ENCODE results near the gene FTMT. TPM values are rescaled to one million over a fixed set of nuclear protein-coding genes. Genes with fewer than 3 reads are reported as not detected.

Gene FTMT
- total and polyA plus RNA-seq, 2 of the 13 experiments (the other 11 are each of a cell fraction or from before 2014, with no cell fraction given): not detected

DNA sequence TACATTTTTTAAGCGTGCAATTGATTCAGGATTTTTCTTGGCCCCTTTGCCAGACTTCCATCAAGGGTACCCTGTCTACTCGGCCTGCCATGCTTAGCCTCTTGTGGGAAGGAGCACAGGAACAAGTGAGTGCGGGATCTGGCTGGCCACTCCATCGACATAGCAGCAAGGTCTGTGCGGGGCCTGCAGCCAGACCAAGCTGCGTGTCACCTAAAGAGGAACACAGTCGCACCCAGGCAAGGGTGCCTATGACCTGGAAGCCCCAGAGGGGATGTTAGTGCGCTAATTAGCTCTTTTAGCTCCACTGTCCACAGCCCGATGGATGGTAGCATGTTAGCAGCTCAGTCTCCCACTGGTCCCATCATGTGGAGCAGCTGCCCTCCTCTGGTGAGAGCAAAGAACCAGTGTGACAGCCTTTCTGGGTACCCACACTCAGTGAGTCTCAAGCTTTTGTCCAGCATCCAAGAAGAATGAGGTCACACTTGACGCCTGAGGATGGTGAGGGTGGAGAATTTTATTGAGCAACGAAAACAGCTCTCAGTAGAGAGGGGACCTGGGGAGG lies 38.7 kb downstream of the FTMT start:
- in situ Hi-C loops (cut with HindIII; ENCODE audit: extremely low pct_ligation_motif_present, low pct_unique_long_range_greater_than_20kb) (no loop called here), intact Hi-C loops (cut with micrococcal nuclease; ENCODE audit: unreplicated experiment) (no loop called here)
- no peak overlapping the region for H3K4me2 ChIP-seq (ENCODE audit: low read depth, low read length)
- ChIA-PET POLR2A (no interaction called here), CTCF (ENCODE audit: low intra/inter-chr PET ratio, low total read pairs) (no interaction called here)
- H3K27me3 ChIP-seq (ENCODE audit: control insufficient read depth in 1 of 2, insufficient read depth in 2 of 2, low read length in 2 of 2): no peaks in the 10 kb centered on the region
- WGBS (ENCODE audit: low lambda C conversion rate): 12% methylated on average over 9 of the region's 11 CpGs
- no TSS peak for BruUV-seq (replicated peaks)
- no peak for DNase-seq (ENCODE audit: low spot score)
- no peaks in the 10 kb centered on the region for H3K4me1 ChIP-seq (ENCODE audit: insufficient read depth, low read length)
- no peak overlapping the region for H3K27ac ChIP-seq (ENCODE audit: extremely low read length, insufficient read depth, low read length)
- no peaks in the 10 kb centered on the region for H4K20me1 ChIP-seq (ENCODE audit: insufficient read depth, low read length)
- no peak overlapping the region for H3K4me3 ChIP-seq (replicated peaks in 1 of 3; ENCODE audit: insufficient read depth in 1 of 3, low read depth in 2 of 3, low read length in 3 of 3)
- no peaks in the 10 kb centered on the region for H3K36me3 ChIP-seq (replicated peaks in 1 of 2; ENCODE audit: control insufficient read depth in 1 of 2, insufficient read depth in 2 of 2, low read length in 2 of 2)
- H3K9ac ChIP-seq (ENCODE audit: insufficient read depth, low read depth, low read length): no peak overlapping the region
- no peak for FAIRE-seq
- no peaks in the 10 kb centered on the region for H3K79me2 ChIP-seq (ENCODE audit: insufficient read depth, low read length)
- no peaks in the 10 kb centered on the region for H3K9me3 ChIP-seq (ENCODE audit: low read length)
- ATAC-seq: peak; percentile 79
- H2AFZ ChIP-seq (ENCODE audit: low read length): no peak overlapping the region
- no peak for TF ChIP-seq TFE3 (CRISPR knock-in tag; IDR thresholded peaks at IDR 0.05)
- TF ChIP-seq MAFG (CRISPR knock-in tag; IDR thresholded peaks at IDR 0.05): no peak
- TF ChIP-seq STAG1 (CRISPR knock-in tag; IDR thresholded peaks at IDR 0.05): peak; percentile 57
- TF ChIP-seq, protein P1, sequence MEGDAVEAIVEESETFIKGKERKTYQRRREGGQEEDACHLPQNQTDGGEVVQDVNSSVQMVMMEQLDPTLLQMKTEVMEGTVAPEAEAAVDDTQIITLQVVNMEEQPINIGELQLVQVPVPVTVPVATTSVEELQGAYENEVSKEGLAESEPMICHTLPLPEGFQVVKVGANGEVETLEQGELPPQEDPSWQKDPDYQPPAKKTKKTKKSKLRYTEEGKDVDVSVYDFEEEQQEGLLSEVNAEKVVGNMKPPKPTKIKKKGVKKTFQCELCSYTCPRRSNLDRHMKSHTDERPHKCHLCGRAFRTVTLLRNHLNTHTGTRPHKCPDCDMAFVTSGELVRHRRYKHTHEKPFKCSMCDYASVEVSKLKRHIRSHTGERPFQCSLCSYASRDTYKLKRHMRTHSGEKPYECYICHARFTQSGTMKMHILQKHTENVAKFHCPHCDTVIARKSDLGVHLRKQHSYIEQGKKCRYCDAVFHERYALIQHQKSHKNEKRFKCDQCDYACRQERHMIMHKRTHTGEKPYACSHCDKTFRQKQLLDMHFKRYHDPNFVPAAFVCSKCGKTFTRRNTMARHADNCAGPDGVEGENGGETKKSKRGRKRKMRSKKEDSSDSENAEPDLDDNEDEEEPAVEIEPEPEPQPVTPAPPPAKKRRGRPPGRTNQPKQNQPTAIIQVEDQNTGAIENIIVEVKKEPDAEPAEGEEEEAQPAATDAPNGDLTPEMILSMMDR (CRISPR knock-in tag; IDR thresholded peaks at IDR 0.05): peak; percentile 35

DNA sequence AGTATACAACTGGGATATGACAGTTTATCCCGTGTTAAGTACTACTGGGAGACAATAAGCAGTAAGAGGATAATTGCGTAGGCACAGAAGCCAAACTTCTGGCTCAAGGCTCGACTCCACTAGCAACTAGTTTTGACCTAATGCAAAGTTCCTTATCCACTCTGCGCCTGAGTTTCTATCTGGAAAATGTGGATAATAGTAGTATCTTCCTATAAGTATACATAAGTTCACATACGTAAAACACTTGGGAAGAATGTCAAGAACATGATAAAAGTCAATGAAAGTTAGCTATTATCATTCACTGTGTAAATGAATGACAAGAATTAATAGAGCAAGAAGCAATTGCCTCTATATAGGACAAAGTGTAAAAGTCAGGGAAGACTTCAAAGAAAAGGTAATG lies 45.7 kb downstream of the FTMT start:
- H3K4me3 ChIP-seq (replicated peaks in 1 of 3; ENCODE audit: insufficient read depth in 1 of 3, low read depth in 2 of 3, low read length in 3 of 3): no peak overlapping the region
- H3K4me2 ChIP-seq (ENCODE audit: low read depth, low read length): no peak overlapping the region
- H3K9me3 ChIP-seq (ENCODE audit: low read length): no peaks in the 10 kb centered on the region
- no peak for ATAC-seq
- no peak overlapping the region for H2AFZ ChIP-seq (ENCODE audit: low read length)
- TF ChIP-seq GTF2F1 (IDR thresholded peaks at IDR 0.05; ENCODE audit: low read length) (no peak), ZNF850 (CRISPR knock-in tag; conservative IDR thresholded peaks at IDR 0.05) (no peak), YEATS4 (CRISPR knock-in tag; IDR thresholded peaks at IDR 0.05; ENCODE audit: borderline replicate concordance) (no peak), FOXA3 (CRISPR knock-in tag; IDR thresholded peaks at IDR 0.05) (no peak), RBAK (CRISPR knock-in tag; IDR thresholded peaks at IDR 0.05) (no peak), AKNA (CRISPR knock-in tag; IDR thresholded peaks at IDR 0.05; ENCODE audit: borderline replicate concordance) (no peak), FIP1L1 (IDR thresholded peaks at IDR 0.05; ENCODE audit: borderline replicate concordance, insufficient read depth, low read depth, low read length) (no peak)
- H3K27ac ChIP-seq (ENCODE audit: extremely low read length, insufficient read depth, low read length): no peak overlapping the region
- no peaks in the 10 kb centered on the region for H4K20me1 ChIP-seq (ENCODE audit: insufficient read depth, low read length)
- no peaks in the 10 kb centered on the region for H3K36me3 ChIP-seq (replicated peaks in 1 of 2; ENCODE audit: control insufficient read depth in 1 of 2, insufficient read depth in 2 of 2, low read length in 2 of 2)
- no peak overlapping the region for H3K9ac ChIP-seq (ENCODE audit: insufficient read depth, low read depth, low read length)
- POLR2A ChIA-PET: no interaction called here
- CTCF ChIA-PET (ENCODE audit: low intra/inter-chr PET ratio, low total read pairs): no interaction called here
- no TSS peak for BruUV-seq (replicated peaks)
- no peaks in the 10 kb centered on the region for H3K79me2 ChIP-seq (ENCODE audit: insufficient read depth, low read length)
- H3K27me3 ChIP-seq (ENCODE audit: control insufficient read depth in 1 of 2, insufficient read depth in 2 of 2, low read length in 2 of 2): no peaks in the 10 kb centered on the region
- no peak for FAIRE-seq
- no peak for DNase-seq (ENCODE audit: low spot score)
- intact Hi-C loops (cut with micrococcal nuclease; ENCODE audit: unreplicated experiment) (no loop called here), in situ Hi-C loops (cut with HindIII; ENCODE audit: extremely low pct_ligation_motif_present, low pct_unique_long_range_greater_than_20kb) (no loop called here)
- 44% methylated on average over 5 of the region's 5 CpGs for WGBS (ENCODE audit: low lambda C conversion rate)
- no peaks in the 10 kb centered on the region for H3K4me1 ChIP-seq (ENCODE audit: insufficient read depth, low read length)
